ENCODE results near the gene MILR1.
"Not testable (repeated sequence)": the region's sequence is repeated elsewhere in the genome, so short reads cannot be mapped to it uniquely, and the experiment has no call there.

DNA sequence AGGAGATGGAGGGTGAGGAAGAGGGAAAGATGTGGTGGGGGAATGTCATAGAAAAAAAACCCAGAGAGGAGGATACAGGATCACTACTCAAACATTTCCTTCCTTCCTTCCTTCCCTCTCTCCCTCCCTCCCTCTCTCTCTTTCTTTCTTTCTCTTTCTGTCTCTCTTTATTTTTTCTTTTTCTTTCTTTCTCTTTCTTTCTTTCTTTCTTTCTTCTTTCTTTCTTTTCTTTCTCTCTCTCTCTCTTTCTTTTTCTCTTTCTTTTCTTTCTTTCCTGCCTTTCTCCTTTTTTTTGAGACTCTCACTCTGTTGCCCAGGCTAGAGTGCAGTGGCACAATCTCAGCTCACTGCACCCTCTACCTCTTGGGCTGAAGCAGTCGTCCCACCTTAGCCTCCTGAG is 17.9 kb downstream of the MILR1 start:
- not testable (repeated sequence) for TF ChIP-seq EZH2phosphoT487 (IDR thresholded peaks at IDR 0.05; ENCODE audit: borderline replicate concordance, low read length); EZH2 (IDR thresholded peaks at IDR 0.05; ENCODE audit: low read length, unreplicated experiment)
- TF ChIP-seq, protein P1, sequence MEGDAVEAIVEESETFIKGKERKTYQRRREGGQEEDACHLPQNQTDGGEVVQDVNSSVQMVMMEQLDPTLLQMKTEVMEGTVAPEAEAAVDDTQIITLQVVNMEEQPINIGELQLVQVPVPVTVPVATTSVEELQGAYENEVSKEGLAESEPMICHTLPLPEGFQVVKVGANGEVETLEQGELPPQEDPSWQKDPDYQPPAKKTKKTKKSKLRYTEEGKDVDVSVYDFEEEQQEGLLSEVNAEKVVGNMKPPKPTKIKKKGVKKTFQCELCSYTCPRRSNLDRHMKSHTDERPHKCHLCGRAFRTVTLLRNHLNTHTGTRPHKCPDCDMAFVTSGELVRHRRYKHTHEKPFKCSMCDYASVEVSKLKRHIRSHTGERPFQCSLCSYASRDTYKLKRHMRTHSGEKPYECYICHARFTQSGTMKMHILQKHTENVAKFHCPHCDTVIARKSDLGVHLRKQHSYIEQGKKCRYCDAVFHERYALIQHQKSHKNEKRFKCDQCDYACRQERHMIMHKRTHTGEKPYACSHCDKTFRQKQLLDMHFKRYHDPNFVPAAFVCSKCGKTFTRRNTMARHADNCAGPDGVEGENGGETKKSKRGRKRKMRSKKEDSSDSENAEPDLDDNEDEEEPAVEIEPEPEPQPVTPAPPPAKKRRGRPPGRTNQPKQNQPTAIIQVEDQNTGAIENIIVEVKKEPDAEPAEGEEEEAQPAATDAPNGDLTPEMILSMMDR (conservative IDR thresholded peaks at IDR 0.05; ENCODE audit: low read depth, low read length), result not testable (repeated sequence)
